ENCODE measurements around the gene WDR64. TPM values are rescaled to one million over a fixed set of nuclear protein-coding genes. Genes with fewer than 3 reads are reported as not detected.

Gene WDR64
- total and polyA plus RNA-seq, 2 experiments from 2014 or later = not detected

GRCh38 chr1:241637604-241638003 lies 14.5 kb upstream of the WDR64 start:
- no peaks in the 10 kb centered on the region for H3K9me3 ChIP-seq (ENCODE audit: low read depth)
- DNase-seq (ENCODE audit: low read depth in 1 of 2, low spot score in 1 of 2) = no peak
- no peak for TF ChIP-seq CTCF (IDR thresholded peaks at IDR 0.05; ENCODE audit: low read depth, low read length)
- no peaks in the 10 kb centered on the region for H3K36me3 ChIP-seq
- H3K27ac ChIP-seq = no peak overlapping the region
- peaks cover 14% of the 10 kb centered on the region for H3K4me1 ChIP-seq (ENCODE audit: low read depth)
- H3K27me3 ChIP-seq = no peaks in the 10 kb centered on the region
- no peak overlapping the region for H3K4me3 ChIP-seq

GRCh38 chr1:241638099-241638682 lies 13.9 kb upstream of the WDR64 start:
- DNase-seq (ENCODE audit: low read depth in 1 of 2, low spot score in 1 of 2) = no peak
- TF ChIP-seq CTCF (IDR thresholded peaks at IDR 0.05; ENCODE audit: low read depth, low read length) = no peak
- no peak overlapping the region for H3K27ac ChIP-seq
- no peaks in the 10 kb centered on the region for H3K36me3 ChIP-seq
- H3K4me1 ChIP-seq (ENCODE audit: low read depth) = peaks cover 10% of the 10 kb centered on the region
- no peaks in the 10 kb centered on the region for H3K9me3 ChIP-seq (ENCODE audit: low read depth)
- peak overlapping the region; percentile 91 for H3K4me3 ChIP-seq
- H3K27me3 ChIP-seq = no peaks in the 10 kb centered on the region

- Histone ChIP-seq H3K4me3 (peak overlapping the region; percentile 91), H3K9me3 (ENCODE audit: low read depth) (no peaks in the 10 kb centered on the region), H3K36me3 (no peaks in the 10 kb centered on the region), H3K4me1 (ENCODE audit: low read depth) (peaks cover 10% of the 10 kb centered on the region), H3K27ac (no peak overlapping the region), H3K27me3 (no peaks in the 10 kb centered on the region)
- peak in 1 of 2 donors; percentile 48 for DNase-seq (ENCODE audit: low read depth in 1 of 2, low spot score in 1 of 2)
- TF ChIP-seq CTCF (IDR thresholded peaks at IDR 0.05; ENCODE audit: low read depth, low read length) = no peak
Measured at GRCh38 chr1:241638909-241639622, 13.0 kb upstream of the WDR64 start.

DNA sequence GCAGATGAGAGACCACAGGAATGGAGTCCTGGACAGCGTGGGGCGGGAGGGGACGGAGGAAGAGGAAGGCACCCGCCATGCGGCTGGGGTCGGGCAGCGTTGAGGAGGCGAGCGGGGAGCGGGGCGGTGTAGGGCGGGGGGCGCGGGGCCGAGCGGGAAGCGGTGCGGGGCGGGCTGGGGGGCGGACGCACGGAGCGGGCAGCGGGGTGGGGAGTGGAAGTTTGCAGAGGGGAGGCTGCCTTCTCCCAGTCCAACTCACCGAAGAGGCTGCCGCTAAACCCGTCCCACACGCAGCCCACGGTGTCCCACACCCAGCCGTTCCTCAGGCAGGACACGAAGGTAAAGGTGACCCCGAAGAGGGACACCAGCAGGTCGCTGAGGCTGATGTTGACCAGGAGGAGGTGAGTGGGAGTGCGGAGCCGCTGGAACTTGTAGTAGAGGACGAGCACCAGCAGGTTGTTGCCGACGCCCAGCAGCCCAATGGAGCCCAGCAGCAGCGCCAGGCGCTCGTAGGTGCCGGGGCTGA lies 12.4 kb upstream of the WDR64 start:
- Histone ChIP-seq H3K9me3 (ENCODE audit: low read depth) (no peaks in the 10 kb centered on the region), H3K4me1 (ENCODE audit: low read depth) (peaks cover 10% of the 10 kb centered on the region), H3K27ac (peak overlapping the region; percentile 73), H3K4me3 (peak overlapping the region; percentile 91), H3K36me3 (no peaks in the 10 kb centered on the region), H3K27me3 (no peaks in the 10 kb centered on the region)
- DNase-seq (ENCODE audit: low read depth in 1 of 2, low spot score in 1 of 2) = peak; percentile 27 to 44
- TF ChIP-seq CTCF (IDR thresholded peaks at IDR 0.05; ENCODE audit: low read depth, low read length) = no peak

GRCh38 chr1:241640149-241640866 lies 11.8 kb upstream of the WDR64 start, which contains the start of the genes CHML and OPN3:
Gene CHML (minus strand): TSS chr1:241640369. CDS start chr1:241635766, 4,603 bp downstream.
Gene OPN3 (minus strand): TSS chr1:241640369. CDS start chr1:241640254, 115 bp downstream.
- H3K36me3 ChIP-seq = no peaks in the 10 kb centered on the region
- H3K4me3 ChIP-seq = peak within 1 kb of the TSS; percentile 91
- TF ChIP-seq CTCF (IDR thresholded peaks at IDR 0.05; ENCODE audit: low read depth, low read length) = no peak
- H3K9me3 ChIP-seq (ENCODE audit: low read depth) = no peaks in the 10 kb centered on the region
- H3K27ac ChIP-seq = peak within 1 kb of the TSS; percentile 73
- peaks cover 10% of the 10 kb centered on the region for H3K4me1 ChIP-seq (ENCODE audit: low read depth)
- H3K27me3 ChIP-seq = no peaks in the 10 kb centered on the region
- DNase-seq (ENCODE audit: low read depth in 1 of 2, low spot score in 1 of 2) = peak; percentile 93 to 94
